HG02840 (cell line): ENCODE results near the gene AZGP1.
A peak's percentile ranks its signal among the peaks of the same experiment; 100 is the strongest.
"Not testable (repeated sequence)": the region's sequence is repeated elsewhere in the genome, so short reads cannot be mapped to it uniquely, and the experiment has no call there.

Experiments used
- ATAC-seq: cut with Tn5 transposase; IDR thresholded peaks from one replicate; pipeline ENCODE4 v1.9.1; 2021; ENCODE audit warnings: mild to moderate bottlenecking, moderate library complexity, moderate number of reproducible peaks; ENCODE audit not compliant: unreplicated experiment, low FRiP score

The AZGP1 gene

GRCh38 chr7:99975782-99976521, at the start of gene AZGP1:
TSS of gene AZGP1 (minus strand) at chr7:99976031. CDS start at chr7:99976020, 11 bp downstream.
- ATAC-seq = no peak

- no peak for ATAC-seq
Observed at GRCh38 chr7:100024020-100024619, 48.3 kb upstream of the AZGP1 start.

- no peak for ATAC-seq
Observed at GRCh38 chr7:100023526-100023925, 47.7 kb upstream of the AZGP1 start.

GRCh38 chr7:100022621-100023020, 46.8 kb upstream of the AZGP1 start:
- no peak for ATAC-seq

GRCh38 chr7:100021297-100021696, 45.5 kb upstream of the AZGP1 start:
- no peak for ATAC-seq

GRCh38 chr7:100019908-100020307, 44.1 kb upstream of the AZGP1 start:
- ATAC-seq = no peak

GRCh38 chr7:100017875-100018274, 42.0 kb upstream of the AZGP1 start:
- no peak for ATAC-seq

GRCh38 chr7:100017300-100017699, 41.5 kb upstream of the AZGP1 start:
- ATAC-seq = no peak

GRCh38 chr7:100016215-100016901, 40.5 kb upstream of the AZGP1 start:
- no peak for ATAC-seq

- peak; percentile 94 for ATAC-seq
Observed at GRCh38 chr7:100015232-100016214, 39.7 kb upstream of the AZGP1 start, which contains the start of gene ZKSCAN1. TSS of gene ZKSCAN1 (plus strand) at chr7:100015596. CDS start at chr7:100023507, 7,911 bp downstream.

GRCh38 chr7:100013328-100013676, 37.5 kb upstream of the AZGP1 start:
- ATAC-seq = no peak

GRCh38 chr7:100012385-100013327, 36.8 kb upstream of the AZGP1 start:
- ATAC-seq = not testable (repeated sequence)

- ATAC-seq = no peak
Observed at GRCh38 chr7:100011516-100011915, 35.7 kb upstream of the AZGP1 start.

GRCh38 chr7:100010901-100011300, 35.1 kb upstream of the AZGP1 start:
- ATAC-seq = no peak

GRCh38 chr7:100009952-100010351, 34.1 kb upstream of the AZGP1 start:
- not testable (repeated sequence) for ATAC-seq

GRCh38 chr7:100008525-100008924, 32.7 kb upstream of the AZGP1 start:
- no peak for ATAC-seq

- no peak for ATAC-seq
Observed at GRCh38 chr7:100007887-100008286, 32.1 kb upstream of the AZGP1 start.

GRCh38 chr7:100003711-100004661, 28.2 kb upstream of the AZGP1 start:
- ATAC-seq = no peak
